Measurements from ENCODE around the gene HMGCLL1. TPM values are rescaled to one million over a fixed set of nuclear protein-coding genes. Genes with fewer than 3 reads are reported as not detected.

HMGCLL1 gene
- total RNA-seq, 1 donor from 2014 or later = 1.2 TPM

GRCh38 chr6:55569638-55570037 is 9.4 kb downstream of the HMGCLL1 start:
- TF ChIP-seq CTCF (IDR thresholded peaks at IDR 0.05; ENCODE audit: unreplicated experiment) = no peak
- H3K27ac Mint-ChIP-seq (ENCODE audit: unreplicated experiment) = no peak overlapping the region
- peaks cover 4% of the 10 kb centered on the region for H3K4me1 Mint-ChIP-seq (ENCODE audit: unreplicated experiment)
- H3K36me3 Mint-ChIP-seq (ENCODE audit: low read depth, unreplicated experiment) = no peaks in the 10 kb centered on the region
- H3K4me3 Mint-ChIP-seq (ENCODE audit: unreplicated experiment) = no peak overlapping the region
- no peaks in the 10 kb centered on the region for H3K27me3 Mint-ChIP-seq (ENCODE audit: unreplicated experiment)
- H3K9me3 Mint-ChIP-seq (ENCODE audit: unreplicated experiment) = no peaks in the 10 kb centered on the region
- DNase-seq (ENCODE audit: low spot score) = no peak

- no peak for TF ChIP-seq CTCF (IDR thresholded peaks at IDR 0.05; ENCODE audit: unreplicated experiment)
- peaks cover 4% of the 10 kb centered on the region for H3K4me1 Mint-ChIP-seq (ENCODE audit: unreplicated experiment)
- H3K4me3 Mint-ChIP-seq (ENCODE audit: unreplicated experiment) = no peak overlapping the region
- H3K27me3 Mint-ChIP-seq (ENCODE audit: unreplicated experiment) = no peaks in the 10 kb centered on the region
- no peak for DNase-seq (ENCODE audit: low spot score)
- H3K36me3 Mint-ChIP-seq (ENCODE audit: low read depth, unreplicated experiment) = no peaks in the 10 kb centered on the region
- H3K27ac Mint-ChIP-seq (ENCODE audit: unreplicated experiment) = no peak overlapping the region
- H3K9me3 Mint-ChIP-seq (ENCODE audit: unreplicated experiment) = no peaks in the 10 kb centered on the region
These were observed 10.1 kb downstream of the HMGCLL1 start for GRCh38 chr6:55568808-55569439.

- no peak overlapping the region for H3K4me3 Mint-ChIP-seq (ENCODE audit: unreplicated experiment)
- H3K36me3 Mint-ChIP-seq (ENCODE audit: low read depth, unreplicated experiment) = no peaks in the 10 kb centered on the region
- H3K27me3 Mint-ChIP-seq (ENCODE audit: unreplicated experiment) = no peaks in the 10 kb centered on the region
- no peak for TF ChIP-seq CTCF (IDR thresholded peaks at IDR 0.05; ENCODE audit: unreplicated experiment)
- H3K27ac Mint-ChIP-seq (ENCODE audit: unreplicated experiment) = no peak overlapping the region
- DNase-seq (ENCODE audit: low spot score) = no peak
- H3K9me3 Mint-ChIP-seq (ENCODE audit: unreplicated experiment) = no peaks in the 10 kb centered on the region
- H3K4me1 Mint-ChIP-seq (ENCODE audit: unreplicated experiment) = peaks cover 4% of the 10 kb centered on the region
These were observed 11.4 kb downstream of the HMGCLL1 start for GRCh38 chr6:55567558-55567957.

- H3K9me3 Mint-ChIP-seq (ENCODE audit: unreplicated experiment) = no peaks in the 10 kb centered on the region
- H3K27me3 Mint-ChIP-seq (ENCODE audit: unreplicated experiment) = no peaks in the 10 kb centered on the region
- H3K27ac Mint-ChIP-seq (ENCODE audit: unreplicated experiment) = no peak overlapping the region
- H3K4me1 Mint-ChIP-seq (ENCODE audit: unreplicated experiment) = peaks cover 4% of the 10 kb centered on the region
- TF ChIP-seq CTCF (IDR thresholded peaks at IDR 0.05; ENCODE audit: unreplicated experiment) = no peak
- no peak for DNase-seq (ENCODE audit: low spot score)
- no peaks in the 10 kb centered on the region for H3K36me3 Mint-ChIP-seq (ENCODE audit: low read depth, unreplicated experiment)
- no peak overlapping the region for H3K4me3 Mint-ChIP-seq (ENCODE audit: unreplicated experiment)
These were observed 12.8 kb downstream of the HMGCLL1 start for GRCh38 chr6:55566036-55566710.

GRCh38 chr6:55562318-55562717 is 16.7 kb downstream of the HMGCLL1 start:
- Mint-ChIP-seq H3K36me3 (ENCODE audit: low read depth, unreplicated experiment) (no peaks in the 10 kb centered on the region), H3K27me3 (ENCODE audit: unreplicated experiment) (no peaks in the 10 kb centered on the region), H3K4me1 (ENCODE audit: unreplicated experiment) (peaks cover 13% of the 10 kb centered on the region), H3K27ac (ENCODE audit: unreplicated experiment) (no peak overlapping the region), H3K9me3 (ENCODE audit: unreplicated experiment) (no peaks in the 10 kb centered on the region), H3K4me3 (ENCODE audit: unreplicated experiment) (no peak overlapping the region)
- TF ChIP-seq CTCF (IDR thresholded peaks at IDR 0.05; ENCODE audit: unreplicated experiment) = no peak
- no peak for DNase-seq (ENCODE audit: low spot score)
